ENCODE results near the gene ITGA5. TPM values are rescaled to one million over a fixed set of nuclear protein-coding genes. Genes with fewer than 3 reads are reported as not detected.
A peak's percentile ranks its signal among the peaks of the same experiment; 100 is the strongest.

The ITGA5 gene
- total RNA-seq, 1 donor from 2014 or later, result 116 TPM

DNA sequence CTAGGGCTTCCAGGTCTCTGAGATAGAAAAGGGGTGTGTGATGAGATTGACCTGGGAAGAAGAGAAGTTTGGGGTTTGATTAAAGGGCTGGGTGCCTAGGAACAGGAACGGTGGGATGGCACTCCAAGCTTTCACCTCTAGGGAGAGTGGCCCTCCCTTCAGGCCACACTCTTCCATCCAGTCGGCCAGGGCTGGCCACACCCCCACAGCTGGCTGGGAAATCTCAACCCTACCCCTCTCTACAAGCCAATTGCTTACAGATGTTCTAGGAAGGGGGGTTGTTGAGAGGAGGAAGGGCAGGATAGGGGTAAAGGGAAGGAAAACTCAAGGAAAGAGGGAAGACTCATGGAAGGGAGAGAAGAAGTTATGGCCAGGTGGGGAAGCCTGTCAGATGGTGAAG, 6.6 kb upstream of the ITGA5 start:
- H3K4me3 ChIP-seq (ENCODE audit: low read depth, low read length), result no peak overlapping the region
- no peak for DNase-seq (ENCODE audit: low read depth)
- TF ChIP-seq, protein P1, sequence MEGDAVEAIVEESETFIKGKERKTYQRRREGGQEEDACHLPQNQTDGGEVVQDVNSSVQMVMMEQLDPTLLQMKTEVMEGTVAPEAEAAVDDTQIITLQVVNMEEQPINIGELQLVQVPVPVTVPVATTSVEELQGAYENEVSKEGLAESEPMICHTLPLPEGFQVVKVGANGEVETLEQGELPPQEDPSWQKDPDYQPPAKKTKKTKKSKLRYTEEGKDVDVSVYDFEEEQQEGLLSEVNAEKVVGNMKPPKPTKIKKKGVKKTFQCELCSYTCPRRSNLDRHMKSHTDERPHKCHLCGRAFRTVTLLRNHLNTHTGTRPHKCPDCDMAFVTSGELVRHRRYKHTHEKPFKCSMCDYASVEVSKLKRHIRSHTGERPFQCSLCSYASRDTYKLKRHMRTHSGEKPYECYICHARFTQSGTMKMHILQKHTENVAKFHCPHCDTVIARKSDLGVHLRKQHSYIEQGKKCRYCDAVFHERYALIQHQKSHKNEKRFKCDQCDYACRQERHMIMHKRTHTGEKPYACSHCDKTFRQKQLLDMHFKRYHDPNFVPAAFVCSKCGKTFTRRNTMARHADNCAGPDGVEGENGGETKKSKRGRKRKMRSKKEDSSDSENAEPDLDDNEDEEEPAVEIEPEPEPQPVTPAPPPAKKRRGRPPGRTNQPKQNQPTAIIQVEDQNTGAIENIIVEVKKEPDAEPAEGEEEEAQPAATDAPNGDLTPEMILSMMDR (conservative IDR thresholded peaks at IDR 0.05; ENCODE audit: low read depth, low read length), result no peak

DNA sequence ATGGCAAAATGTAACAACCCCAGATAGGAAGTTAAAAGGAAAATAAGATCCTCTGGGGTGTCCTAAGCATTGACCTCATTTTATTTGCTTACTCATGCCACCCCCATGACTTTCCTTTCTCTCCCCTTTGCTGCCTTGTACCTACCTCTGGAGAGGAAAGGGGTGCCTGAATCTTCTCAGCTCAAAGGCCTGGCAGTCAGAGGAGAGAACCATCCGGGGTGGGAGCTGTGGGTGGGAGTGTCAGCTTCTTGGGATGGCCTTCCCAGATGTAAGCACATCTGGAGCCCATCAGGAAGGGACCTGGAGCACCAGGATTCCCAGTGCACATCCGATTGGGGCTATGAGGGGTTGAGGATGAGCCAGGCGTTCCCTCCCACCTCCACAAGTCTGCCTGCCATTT, 5.2 kb upstream of the ITGA5 start:
- DNase-seq (ENCODE audit: low read depth), result no peak
- TF ChIP-seq, protein P1 (conservative IDR thresholded peaks at IDR 0.05; ENCODE audit: low read depth, low read length), result no peak
- no peak overlapping the region for H3K4me3 ChIP-seq (ENCODE audit: low read depth, low read length)

DNA sequence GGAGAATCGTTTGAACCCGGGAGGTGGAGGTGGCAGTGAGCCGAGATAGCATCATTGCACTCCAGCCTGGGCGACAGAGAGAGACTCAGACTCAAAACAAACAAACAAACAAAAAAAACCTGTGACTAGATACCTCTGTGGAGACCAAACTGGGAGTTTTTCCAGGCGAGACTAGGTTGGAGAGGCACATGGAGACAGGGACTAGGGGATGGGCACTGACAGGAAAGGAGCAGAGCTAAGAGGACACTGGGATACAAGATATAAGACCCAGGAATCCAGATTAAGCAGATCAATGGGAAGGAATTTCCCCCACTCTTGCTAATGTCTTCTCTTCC, 4.7 kb upstream of the ITGA5 start:
- DNase-seq (ENCODE audit: low read depth), result no peak
- H3K4me3 ChIP-seq (ENCODE audit: low read depth, low read length), result no peak overlapping the region
- TF ChIP-seq, protein P1 (conservative IDR thresholded peaks at IDR 0.05; ENCODE audit: low read depth, low read length), result no peak

DNA sequence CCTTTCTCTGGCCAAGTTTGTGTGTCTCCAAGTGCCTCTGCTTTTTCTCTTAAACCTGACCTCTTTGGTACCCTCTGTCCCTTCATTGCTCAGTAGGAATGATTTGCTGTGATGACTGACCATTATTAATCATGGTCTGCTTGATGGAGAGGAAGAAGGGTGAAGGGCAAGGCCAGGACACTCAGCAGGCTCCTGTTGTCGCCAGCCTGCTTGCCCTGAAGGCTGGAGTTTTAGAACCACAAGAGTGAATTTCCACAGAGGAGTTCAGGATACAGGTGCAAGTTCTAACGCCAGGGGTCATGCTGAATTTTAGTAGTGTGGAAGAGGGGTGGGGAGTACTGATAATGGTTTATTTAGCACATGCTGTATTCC, 2.8 kb upstream of the ITGA5 start:
- no peak for DNase-seq (ENCODE audit: low read depth)
- TF ChIP-seq, protein P1 (conservative IDR thresholded peaks at IDR 0.05; ENCODE audit: low read depth, low read length), result no peak
- no peak overlapping the region for H3K4me3 ChIP-seq (ENCODE audit: low read depth, low read length)

DNA sequence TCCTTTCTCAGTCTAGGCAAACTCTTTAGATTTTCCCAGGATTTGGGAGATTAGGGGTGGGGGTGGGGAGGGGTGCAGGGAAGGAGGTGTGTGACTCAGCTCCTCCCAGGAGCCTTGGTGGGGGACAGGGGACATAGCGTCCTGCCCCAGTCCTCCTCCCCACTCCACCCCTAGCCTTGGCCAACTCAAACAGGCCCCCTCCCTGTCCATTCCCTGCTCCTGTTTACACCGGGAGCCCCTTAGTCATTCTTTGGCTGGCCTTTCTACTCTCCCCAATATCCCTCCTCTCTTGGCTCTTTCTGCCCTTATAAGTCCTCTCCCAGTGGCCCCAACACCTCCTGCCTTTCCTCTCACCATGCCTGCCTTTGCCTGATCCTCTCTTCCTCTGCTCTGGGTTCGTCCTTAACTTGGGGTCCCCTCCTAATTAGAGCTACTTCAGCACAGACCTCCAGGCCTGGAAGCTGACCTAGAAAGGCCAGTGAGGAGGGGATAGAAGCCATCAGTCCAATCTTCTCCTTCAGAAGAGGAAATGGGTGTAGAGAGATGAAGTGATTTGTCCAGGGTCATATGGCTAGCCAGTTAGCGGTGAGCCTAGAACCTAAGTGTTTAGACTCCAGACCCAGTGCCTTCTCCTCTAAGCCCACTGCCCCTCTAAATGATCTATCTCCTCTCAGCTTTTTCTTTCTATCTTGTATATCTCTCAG, 2.3 kb upstream of the ITGA5 start:
- TF ChIP-seq, protein P1 (conservative IDR thresholded peaks at IDR 0.05; ENCODE audit: low read depth, low read length), result no peak
- no peak overlapping the region for H3K4me3 ChIP-seq (ENCODE audit: low read depth, low read length)
- no peak for DNase-seq (ENCODE audit: low read depth)

DNA sequence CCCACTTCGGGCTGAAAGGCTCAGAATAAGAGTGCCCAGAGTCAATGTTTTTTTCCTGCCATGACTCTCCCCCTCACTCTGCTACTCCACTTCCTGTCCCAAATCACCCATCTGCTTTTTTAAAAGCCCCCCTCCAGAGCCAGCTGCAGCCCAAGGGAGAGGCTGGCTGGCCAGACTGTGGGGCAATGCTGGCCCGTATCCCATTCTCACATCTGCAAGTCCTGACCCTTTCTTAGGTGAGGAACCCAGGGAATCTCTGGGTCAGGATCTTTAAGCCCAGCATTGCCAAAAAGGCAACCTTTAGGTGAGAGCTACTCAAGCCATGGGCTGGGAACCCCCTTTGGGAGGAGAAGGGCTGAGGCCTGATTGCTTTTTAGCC, 1.7 kb upstream of the ITGA5 start:
- DNase-seq (ENCODE audit: low read depth), result no peak
- no peak overlapping the region for H3K4me3 ChIP-seq (ENCODE audit: low read depth, low read length)
- TF ChIP-seq, protein P1 (conservative IDR thresholded peaks at IDR 0.05; ENCODE audit: low read depth, low read length), result no peak

DNA sequence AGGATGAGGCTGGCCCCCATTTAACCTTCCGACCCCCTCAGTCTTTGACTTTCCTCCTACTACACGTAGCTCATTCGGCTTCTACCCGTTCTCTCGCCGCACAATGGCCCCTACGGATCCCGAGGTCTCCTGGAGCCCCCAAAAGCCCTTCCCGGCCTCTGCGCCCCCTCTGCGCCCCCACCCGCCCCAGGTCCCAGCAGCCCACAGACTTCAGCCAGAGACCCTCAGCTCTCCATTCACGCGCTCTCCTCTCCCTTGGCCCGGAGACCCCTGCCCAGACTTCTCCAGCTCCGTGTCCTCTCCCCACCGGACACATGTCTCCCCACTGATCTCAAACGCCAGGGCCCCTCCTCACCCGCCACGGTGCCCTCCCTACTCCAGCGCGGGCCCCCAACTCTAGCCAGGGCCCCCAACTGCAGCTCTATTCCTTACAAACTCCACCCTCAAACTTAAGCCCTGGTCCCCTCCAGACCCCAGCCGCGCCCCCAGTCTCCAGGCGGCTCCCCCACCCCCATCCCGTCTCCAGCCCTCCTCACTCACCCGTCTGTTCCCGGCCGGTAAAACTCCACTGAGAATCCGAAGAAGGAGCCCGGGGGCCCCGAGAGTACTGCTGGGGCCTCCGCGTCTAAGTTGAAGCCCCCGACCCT, 502 bp downstream of the ITGA5 start:
- H3K4me3 ChIP-seq (ENCODE audit: low read depth, low read length), result peak overlapping the region; percentile 96
- DNase-seq (ENCODE audit: low read depth), result no peak
- TF ChIP-seq, protein P1 (conservative IDR thresholded peaks at IDR 0.05; ENCODE audit: low read depth, low read length), result no peak
